Right lobe of liver (tissue), 6 donors: ENCODE results near the gene KIF1A. TPM values are rescaled to one million over a fixed set of nuclear protein-coding genes. Genes with fewer than 3 reads are reported as not detected.

Experiments
- ATAC-seq, 4 donors: fragments of 200-7000 bp; cut with Tn5 transposase; one replicate each; pipeline ENCODE4 v1.9.1; 2020; ENCODE audit warnings: mild to moderate bottlenecking in 4 of 4, moderate library complexity in 4 of 4
- DNase-seq, 3 donors: peaks; one replicate each; pipeline ENCODE4 v3.0.0-alpha.2; 2020
- H3K27ac ChIP-seq, 3 donors: fragments of 200-600 bp; one replicate each; pipeline ENCODE4 v1.8.0; 2022
- H3K27me3 ChIP-seq, 2 donors: fragments of 200-600 bp; one replicate each; pipeline ENCODE4 v1.8.0; 2022
- H3K36me3 ChIP-seq, 4 donors: fragments of 200-600 bp; sonication (generic) in 1 of 4; one replicate each; pipeline versions ENCODE4 v1.5.1 to v1.8.0; 2017 to 2022; ENCODE audit warnings: control low read depth in 1 of 4
- H3K4me1 ChIP-seq, 4 donors: fragments of 200-600 bp; sonication (generic) in 1 of 4; one replicate each; pipeline versions ENCODE4 v1.5.1 to v1.8.0; 2017 to 2022; ENCODE audit warnings: control low read depth in 1 of 4
- H3K4me3 ChIP-seq, 3 donors: fragments of 200-600 bp; one replicate each; pipeline ENCODE4 v1.8.0; 2022
- H3K9me3 ChIP-seq, 4 donors: fragments of 200-600 bp; sonication (generic) in 1 of 4; one replicate each; pipeline versions ENCODE4 v1.5.1 to v1.8.0; 2017 to 2022; ENCODE audit warnings: control low read depth in 1 of 4
- CTCF ChIP-seq, 4 donors: fragments of 200-600 bp in 3 of 4; fragments of 450-650 bp in 1 of 4; IDR thresholded peaks; one replicate each; pipeline versions ENCODE4 v1.5.1 to v1.8.0; 2016 to 2022; ENCODE audit warnings: antibody characterized with exemption in 4 of 4, mild to moderate bottlenecking in 2 of 4
- POLR2A ChIP-seq: fragments of 450-650 bp; IDR thresholded peaks from one replicate; pipeline ENCODE4 v1.6.1; 2017; ENCODE audit warnings: antibody characterized with exemption, mild to moderate bottlenecking
- WGBS: methylation state at CpG from one replicate; pipeline ENCODE4 v1.1.6; 2018; ENCODE audit warnings: low coverage, low lambda C conversion rate; ENCODE audit not compliant: insufficient coverage; ENCODE audit errors: missing lambda C conversion rate; 5-methylcytosine and 5-hydroxymethylcytosine counted together
- intact Hi-C, 2 donors: fragments of 100-400 bp; cut with DNase I; formaldehyde crosslinking; loops; one replicate each; pipeline versions ENCODE4 v1.11.2 to v1.14.1; 2022
- total RNA-seq, 6 experiments: library from RNA; depleted of rRNA in 2 of 6; stranded (reverse); fragments of >200 nt in 2 of 6; fragmentation: NEBNext Ultra II Directional in 3 of 6; extraction: Animal tissue kit (Norgen Biotek cat#: 25700) in 3 of 6; gene quantifications; one replicate each; pipeline versions ENCODE4 v1.1.0 to v1.2.4, GENCODE V29; 2016 to 2023
- donor health status: DM: no; HTN: yes; CAD: no.
- donor health status: DM: no; HTN: no; CAD: no.
- donor health status: DM: no; HTN: no; CAD: no.
- donor health status: DM: no; HTN: yes; CAD: no.
- donor health status: DM: no; HTN: yes; CAD: no.

KIF1A gene
- total RNA-seq, 6 experiments from 2014 or later = 0.31 to 0.87 (median 0.56) TPM

GRCh38 chr2:240831594-240832204, 11.7 kb upstream of the KIF1A start:
- peaks cover 0 to 6% (median 2%) of the 10 kb centered on the region in 4 donors for H3K4me1 ChIP-seq
- no peaks in the 10 kb centered on the region for H3K9me3 ChIP-seq
- H3K36me3 ChIP-seq = no peaks in the 10 kb centered on the region
- peaks cover 0 to 3% of the 10 kb centered on the region in 2 donors for H3K27me3 ChIP-seq
- no peak for DNase-seq
- H3K27ac ChIP-seq = no peak overlapping the region
- ATAC-seq = peak in 1 of 4 donors; percentile 4
- H3K4me3 ChIP-seq = peak overlapping the region in 1 of 3 donors; percentile 31
- intact Hi-C loops = no loop called here
- TF ChIP-seq CTCF (IDR thresholded peaks at IDR 0.05) = no peak
- WGBS = 13% methylated on average over 20 of the region's 27 CpGs

GRCh38 chr2:240825476-240825875, 5.5 kb upstream of the KIF1A start:
- Histone ChIP-seq H3K36me3 (no peaks in the 10 kb centered on the region), H3K4me1 (no peaks in the 10 kb centered on the region), H3K27me3 (peaks cover 3 to 5% of the 10 kb centered on the region in 2 donors), H3K9me3 (no peaks in the 10 kb centered on the region), H3K4me3 (no peak overlapping the region), H3K27ac (no peak overlapping the region)
- 77% methylated on average over 3 of the region's 4 CpGs for WGBS
- intact Hi-C loops = loop anchor here in 1 of 2 donors (10.0 kb wide), 1 partner anchor 321 kb away; no protein-coding TSS in a partner anchor
- ATAC-seq (no peak), DNase-seq (no peak)
- TF ChIP-seq POLR2A (no peak), CTCF (IDR thresholded peaks at IDR 0.05) (no peak)

GRCh38 chr2:240823449-240824336, 3.7 kb upstream of the KIF1A start:
- no peaks in the 10 kb centered on the region for H3K36me3 ChIP-seq
- peaks cover 3 to 5% of the 10 kb centered on the region in 2 donors for H3K27me3 ChIP-seq
- H3K4me1 ChIP-seq = no peaks in the 10 kb centered on the region
- no peak overlapping the region for H3K27ac ChIP-seq
- ATAC-seq (no peak), DNase-seq (no peak)
- intact Hi-C loops = loop anchor here in 1 of 2 donors (10.0 kb wide), 1 partner anchor 319 kb away; no protein-coding TSS in a partner anchor
- no peak overlapping the region for H3K4me3 ChIP-seq
- TF ChIP-seq CTCF (IDR thresholded peaks at IDR 0.05) (no peak), POLR2A (no peak)
- 78% methylated on average over 12 of the region's 15 CpGs for WGBS
- H3K9me3 ChIP-seq = no peaks in the 10 kb centered on the region

- no peak overlapping the region for H3K4me3 ChIP-seq
- H3K4me1 ChIP-seq = no peaks in the 10 kb centered on the region
- no peak for ATAC-seq
- no peak for DNase-seq
- no peak overlapping the region for H3K27ac ChIP-seq
- peaks cover 2 to 5% of the 10 kb centered on the region in 2 donors for H3K27me3 ChIP-seq
- H3K9me3 ChIP-seq = no peaks in the 10 kb centered on the region
- WGBS = 80% methylated on average over 4 of the region's 4 CpGs
- no peaks in the 10 kb centered on the region for H3K36me3 ChIP-seq
- intact Hi-C loops = loop anchor here in 1 of 2 donors (10.0 kb wide), 1 partner anchor 318 kb away; no protein-coding TSS in a partner anchor
- TF ChIP-seq POLR2A = no peak
- no peak for TF ChIP-seq CTCF (IDR thresholded peaks at IDR 0.05)
Observed at GRCh38 chr2:240822280-240822847, 2.3 kb upstream of the KIF1A start.
